Endothelial cell of umbilical vein (primary cell): Measurements from ENCODE around the gene ITGA2. TPM values are rescaled to one million over a fixed set of nuclear protein-coding genes. Genes with fewer than 3 reads are reported as not detected.

ENCODE experiments used
- BruUV-seq: library from RNA; stranded (reverse); fragments of 400-500 nt; replicated peaks from 2 replicates; lab custom pipeline; 2021; lab: Mats Ljungman, UMichigan
- CTCF ChIA-PET: fragments of 300-600, 350-600 bp; sonication (Branson Sonifier 250); formaldehyde crosslinking; loops from one replicate; lab custom pipeline; 2021; ENCODE audit warnings: antibody characterized with exemption, inconsistent platforms; lab: Charles Lee
- POLR2A ChIA-PET: fragments of 300-600, 350-600 bp; sonication (Branson Sonifier 250); formaldehyde crosslinking; loops from one replicate; lab custom pipeline; 2021; ENCODE audit warnings: antibody characterized with exemption, inconsistent platforms; lab: Charles Lee
- DNase-seq: peaks from one replicate; pipeline ENCODE4 v3.0.0-alpha.2; 2011; ENCODE audit warnings: low read depth, low spot score
- FAIRE-seq: peaks from 2 replicates; lab custom pipeline; 2011; peaks lifted over from hg19 to GRCh38; lab: Jason Lieb, UNC
- H2AFZ ChIP-seq: 2 replicates; pipeline ENCODE4 v1.6.0; 2012; ENCODE audit warnings: low read depth, low read length, control low read depth, inconsistent platforms
- H3K27ac ChIP-seq: 2 replicates; pipeline ENCODE4 v1.5.1; 2011; ENCODE audit warnings: low read depth, mild to moderate bottlenecking, control low read depth, low read length, moderate library complexity; ENCODE audit not compliant: insufficient read depth
- H3K27me3 ChIP-seq, 2 experiments: 2 replicates each; pipeline versions ENCODE4 v1.6.0 to v1.6.1; 2011; ENCODE audit warnings: low read length in 2 of 2, mixed read lengths in 1 of 2; ENCODE audit not compliant: control insufficient read depth in 2 of 2, insufficient read depth in 2 of 2
- H3K36me3 ChIP-seq, 2 experiments: 2 replicates in 1 of 2; 3 replicates in 1 of 2; pipeline ENCODE4 v1.5.1; 2011; ENCODE audit warnings: low read length in 2 of 2, mild to moderate bottlenecking in 1 of 2, moderate library complexity in 1 of 2; ENCODE audit not compliant: control insufficient read depth in 2 of 2, insufficient read depth in 2 of 2; ENCODE audit errors: extremely low read depth in 1 of 2
- H3K4me1 ChIP-seq: 3 replicates; pipeline ENCODE4 v1.5.1; 2011; ENCODE audit warnings: mild to moderate bottlenecking, low read length; ENCODE audit not compliant: control insufficient read depth, insufficient read depth; ENCODE audit errors: extremely low read depth
- H3K4me2 ChIP-seq: 2 replicates; pipeline ENCODE4 v1.6.1; 2011; ENCODE audit warnings: low read length, control low read depth, mixed read lengths; ENCODE audit not compliant: insufficient read depth
- H3K4me3 ChIP-seq, 3 experiments: fragments of 200-600 bp in 1 of 3; sonication (generic), shearing (Covaris generic) in 1 of 3; replicated peaks in 1 of 3; 2 replicates each; pipeline ENCODE4 v1.5.1; 2011 to 2016; ENCODE audit warnings: control low read depth in 3 of 3, low read length in 3 of 3, mild to moderate bottlenecking in 2 of 3, inconsistent platforms in 1 of 3, low read depth in 1 of 3, moderate library complexity in 1 of 3; ENCODE audit not compliant: insufficient read depth in 1 of 3
- H3K79me2 ChIP-seq: 2 replicates; pipeline ENCODE4 v1.6.0; 2012; ENCODE audit warnings: low read length, inconsistent platforms; ENCODE audit not compliant: control insufficient read depth, insufficient read depth
- H3K9ac ChIP-seq: replicated peaks from 2 replicates; pipeline ENCODE3; 2011; ENCODE audit warnings: low read length, control low read depth; ENCODE audit not compliant: insufficient read depth; ENCODE audit errors: extremely low read depth
- H3K9me1 ChIP-seq: replicated peaks from 3 replicates; pipeline ENCODE4 v1.6.0; 2011; ENCODE audit warnings: mild to moderate bottlenecking, low read length; ENCODE audit not compliant: control insufficient read depth, insufficient read depth; ENCODE audit errors: extremely low read depth
- H3K9me3 ChIP-seq: replicated peaks from 2 replicates; pipeline ENCODE4 v1.5.1; 2012; ENCODE audit warnings: low read length, inconsistent platforms; ENCODE audit not compliant: control insufficient read depth, insufficient read depth
- H4K20me1 ChIP-seq: replicated peaks from 2 replicates; pipeline ENCODE3; 2011; ENCODE audit warnings: mild to moderate bottlenecking, low read length; ENCODE audit not compliant: control insufficient read depth, insufficient read depth; ENCODE audit errors: extremely low read depth
- CTCF ChIP-seq, 2 donors: IDR thresholded peaks; 1 replicate in 1 of 2; 2 replicates in 1 of 2; pipeline ENCODE4 v1.5.1; 2011; ENCODE audit warnings: low read length in 2 of 2, mild to moderate bottlenecking in 2 of 2, moderate library complexity in 2 of 2, control low read depth in 1 of 2, inconsistent platforms in 1 of 2, low read depth in 1 of 2; ENCODE audit not compliant: insufficient read depth in 1 of 2; ENCODE audit errors: extremely low read depth in 1 of 2
- EZH2 ChIP-seq: IDR thresholded peaks from 2 replicates; pipeline ENCODE4 v1.6.1; 2012; ENCODE audit warnings: borderline replicate concordance, low read depth, mild to moderate bottlenecking, moderate library complexity, low read length, inconsistent platforms; ENCODE audit not compliant: severe bottlenecking
- FOS ChIP-seq: IDR thresholded peaks from 2 replicates; pipeline ENCODE4 v1.6.1; 2011; ENCODE audit warnings: mild to moderate bottlenecking, low read length, moderate library complexity, borderline replicate concordance; ENCODE audit not compliant: insufficient read depth
- GATA2 ChIP-seq: IDR thresholded peaks from 2 replicates; pipeline ENCODE4 v1.7.0; 2011; ENCODE audit warnings: low read depth, mild to moderate bottlenecking, moderate library complexity, mixed read lengths, low read length; ENCODE audit not compliant: insufficient read length, insufficient read depth
- JUN ChIP-seq: IDR thresholded peaks from 2 replicates; pipeline ENCODE4 v1.6.1; 2011; ENCODE audit warnings: borderline replicate concordance, low read depth; ENCODE audit not compliant: insufficient read length, insufficient read depth
- MAX ChIP-seq: IDR thresholded peaks from 2 replicates; pipeline ENCODE4 v1.6.1; 2011; ENCODE audit not compliant: insufficient read depth, insufficient read length
- MYC ChIP-seq: IDR thresholded peaks from one replicate; pipeline ENCODE4 v1.6.1; 2011; ENCODE audit warnings: mild to moderate bottlenecking, low read depth, low read length
- POLR2A ChIP-seq: IDR thresholded peaks from 2 replicates; pipeline ENCODE4 v1.6.1; 2012; ENCODE audit warnings: low read depth, mild to moderate bottlenecking, control low read depth, low read length
- POLR2AphosphoS5 ChIP-seq: IDR thresholded peaks from 2 replicates; pipeline ENCODE4 v1.6.1; 2012; ENCODE audit warnings: low read depth, mild to moderate bottlenecking, control low read depth, low read length, moderate library complexity; ENCODE audit not compliant: insufficient read depth
- dilution Hi-C: fragments of 300-500 bp; cut with MboI; formaldehyde crosslinking; loops from one replicate; pipeline ENCODE4 v1.15.0; 2019; ENCODE audit warnings: low sequenced_read_pairs; ENCODE audit not compliant: extremely low pct_ligation_motif_present
- intact Hi-C: fragments of 100-400 bp; cut with micrococcal nuclease; formaldehyde crosslinking; loops from one replicate; pipeline ENCODE4 v1.10.0; 2022
- polyA plus RNA-seq, 4 experiments: library from polyadenylated mRNA; depleted of rRNA in 3 of 4; stranded (reverse) in 3 of 4; unstranded in 1 of 4; fragments of >200 nt; gene quantifications; 2 replicates each; pipeline versions ENCODE4 v1.2.1 to v1.2.3, GENCODE V29; 2011 to 2012; ENCODE audit warnings: missing spikeins in 1 of 4
- total RNA-seq: library from RNA; stranded (reverse); gene quantifications from 2 replicates; pipeline ENCODE4 v1.2.3, GENCODE V29; 2021

Gene ITGA2
- total and polyA plus RNA-seq, 2 donors (not counting 3 experiments of a cell fraction or from before 2014, with no cell fraction given): 11.2 to 62.3 TPM

- BruUV-seq: no TSS peak
- DNase-seq (peak; percentile 27), FAIRE-seq (no peak)
- Histone ChIP-seq H2AFZ (no peak overlapping the region), H3K79me2 (no peaks in the 10 kb centered on the region), H3K9me1 (no peaks in the 10 kb centered on the region), H3K4me3 (no peak overlapping the region), H3K36me3 (peaks cover 22 to 35% of the 10 kb centered on the region in 2 experiments), H4K20me1 (no peaks in the 10 kb centered on the region), H3K27ac (peak overlapping the region; percentile 19), H3K9ac (no peak overlapping the region), H3K27me3 (no peaks in the 10 kb centered on the region), H3K9me3 (no peaks in the 10 kb centered on the region), H3K4me2 (no peak overlapping the region), H3K4me1 (peaks cover 14% of the 10 kb centered on the region)
- dilution Hi-C loops (no loop called here), intact Hi-C loops (loop anchor here (2.0 kb wide), 1 partner anchor 20 kb away; no protein-coding TSS in a partner anchor)
- ChIA-PET POLR2A (no interaction called here), CTCF (interaction anchor here (1.2 to 1.8 kb wide), 6 partner anchors 11 to 123 kb away, joined by 3 to 11 read pairs (median 5); no protein-coding TSS in a partner anchor)
- TF ChIP-seq JUN: no peak
- TF ChIP-seq MYC: no peak
- no peak for TF ChIP-seq MAX
- TF ChIP-seq GATA2: no peak
- TF ChIP-seq POLR2A: no peak
- TF ChIP-seq EZH2: no peak
Measured at GRCh38 chr5:53071298-53071697, 82.1 kb downstream of the ITGA2 start.

- Histone ChIP-seq H3K36me3 (peaks cover 22 to 37% of the 10 kb centered on the region in 2 experiments), H3K9me1 (no peaks in the 10 kb centered on the region), H3K4me3 (no peak overlapping the region), H3K79me2 (no peaks in the 10 kb centered on the region), H2AFZ (no peak overlapping the region), H3K4me1 (peaks cover 14% of the 10 kb centered on the region), H3K9ac (no peak overlapping the region), H3K27me3 (no peaks in the 10 kb centered on the region), H3K27ac (no peak overlapping the region), H4K20me1 (no peaks in the 10 kb centered on the region), H3K4me2 (no peak overlapping the region), H3K9me3 (no peaks in the 10 kb centered on the region)
- TF ChIP-seq POLR2A (no peak), MAX (no peak), CTCF (IDR thresholded peaks at IDR 0.05; ENCODE audit: extremely low read depth in 1 of 2, insufficient read depth in 1 of 2, low read depth in 1 of 2, low read length in 2 of 2) (no peak), EZH2 (no peak), GATA2 (no peak), POLR2AphosphoS5 (no peak), FOS (no peak), MYC (no peak), JUN (no peak)
- CTCF ChIA-PET: interaction anchor here (1.2 to 1.8 kb wide), 6 partner anchors 10 to 123 kb away, joined by 3 to 11 read pairs (median 5); no protein-coding TSS in a partner anchor
- DNase-seq: no peak
- intact Hi-C loops: loop anchor here (2.0 kb wide), 1 partner anchor 19 kb away; no protein-coding TSS in a partner anchor
- POLR2A ChIA-PET: no interaction called here
- BruUV-seq: no TSS peak
- dilution Hi-C loops: no loop called here
- no peak for FAIRE-seq
Measured at GRCh38 chr5:53071738-53072137, 82.6 kb downstream of the ITGA2 start.
